HepG2 (cell line): Measurements from ENCODE around the gene MISP3. TPM values are rescaled to one million over a fixed set of nuclear protein-coding genes. Genes with fewer than 3 reads are reported as not detected.
A peak's percentile ranks its signal among the peaks of the same experiment; 100 is the strongest.

Source experiments
- ARHGAP35 ChIP-seq: sonication (generic); formaldehyde crosslinking; IDR thresholded peaks from 2 replicates; pipeline ENCODE4 v1.9.0; 2022; ENCODE audit warnings: mild to moderate bottlenecking, inconsistent platforms, moderate library complexity, missing genetic modification reagents, borderline replicate concordance
- CBFB ChIP-seq: sonication (generic); formaldehyde crosslinking; IDR thresholded peaks from 2 replicates; pipeline ENCODE4 v1.4.0; 2020; ENCODE audit warnings: missing genetic modification reagents
- CREB1 ChIP-seq, 2 experiments: fragments of 450-650 bp in 1 of 2; IDR thresholded peaks; 2 replicates each; pipeline ENCODE4 v1.6.1; 2016 to 2017; ENCODE audit warnings: control low read depth in 1 of 2, mild to moderate bottlenecking in 1 of 2, missing compliant biosample characterization in 1 of 2, missing genetic modification characterization in 1 of 2
- ELF3 ChIP-seq: IDR thresholded peaks from 2 replicates; pipeline ENCODE4 v1.6.1; 2016; ENCODE audit warnings: missing genetic modification reagents, missing compliant biosample characterization
- HNRNPL ChIP-seq: fragments of 200-400 bp; formaldehyde crosslinking; IDR thresholded peaks from 2 replicates; pipeline ENCODE4 v1.6.1; 2017; ENCODE audit warnings: mild to moderate bottlenecking, low read depth, low read length
- IKZF1 ChIP-seq: fragments of 450-650 bp; IDR thresholded peaks from 2 replicates; pipeline ENCODE4 v1.7.1; 2016
- MBD4 ChIP-seq: IDR thresholded peaks from 2 replicates; pipeline ENCODE4 v1.6.1; 2012; ENCODE audit warnings: low read length, inconsistent platforms, borderline replicate concordance
- NR2C2 ChIP-seq: sonication (generic); formaldehyde crosslinking; IDR thresholded peaks from 2 replicates; pipeline ENCODE4 v1.4.0; 2020; ENCODE audit warnings: missing genetic modification reagents, mild to moderate bottlenecking, moderate library complexity, borderline replicate concordance
- PPARG ChIP-seq: conservative IDR thresholded peaks from 2 replicates; pipeline ENCODE4 v1.6.1; 2016; ENCODE audit warnings: missing biosample characterization, missing genetic modification reagents
- RBAK ChIP-seq: sonication (generic); formaldehyde crosslinking; IDR thresholded peaks from 2 replicates; pipeline ENCODE4 v1.5.1; 2020; ENCODE audit warnings: mild to moderate bottlenecking, missing genetic modification reagents
- REPIN1 ChIP-seq: sonication (generic); formaldehyde crosslinking; IDR thresholded peaks from 2 replicates; pipeline ENCODE4 v1.8.0; 2022; ENCODE audit warnings: missing genetic modification reagents, low read depth, mild to moderate bottlenecking, borderline replicate concordance
- SAP130 ChIP-seq: IDR thresholded peaks from 2 replicates; pipeline ENCODE4 v1.6.1; 2016; ENCODE audit warnings: low read depth
- U2AF1 ChIP-seq: fragments of 200-400 bp; formaldehyde crosslinking; optimal IDR thresholded peaks from 2 replicates; pipeline ENCODE3; 2017; ENCODE audit warnings: mild to moderate bottlenecking, low read depth, low read length
- WIZ ChIP-seq: sonication (generic); formaldehyde crosslinking; IDR thresholded peaks from 2 replicates; pipeline ENCODE4 v1.5.1; 2020; ENCODE audit warnings: mild to moderate bottlenecking, missing genetic modification reagents
- ZBTB42 ChIP-seq: sonication (generic); formaldehyde crosslinking; IDR thresholded peaks from 2 replicates; pipeline ENCODE4 v1.5.0; 2020; ENCODE audit warnings: mild to moderate bottlenecking, missing genetic modification reagents
- ZIK1 ChIP-seq: sonication (generic); formaldehyde crosslinking; IDR thresholded peaks from 2 replicates; pipeline ENCODE4 v1.5.0; 2020; ENCODE audit warnings: mild to moderate bottlenecking, low read depth, missing genetic modification reagents, borderline replicate concordance
- ZNF143 ChIP-seq: sonication (generic); formaldehyde crosslinking; IDR thresholded peaks from 2 replicates; pipeline ENCODE4 v1.4.0; 2020; ENCODE audit warnings: missing genetic modification reagents
- ZNF354B ChIP-seq: sonication (generic); formaldehyde crosslinking; IDR thresholded peaks from 2 replicates; pipeline ENCODE4 v1.8.0; 2022; ENCODE audit warnings: mild to moderate bottlenecking, missing genetic modification reagents
- ZNF572 ChIP-seq: sonication (generic); formaldehyde crosslinking; IDR thresholded peaks from 2 replicates; pipeline ENCODE4 v1.5.1; 2020; ENCODE audit warnings: mild to moderate bottlenecking, missing genetic modification reagents
- ZSCAN29 ChIP-seq: sonication (generic); formaldehyde crosslinking; conservative IDR thresholded peaks from 2 replicates; pipeline ENCODE4 v1.4.0; 2020; ENCODE audit warnings: mild to moderate bottlenecking, missing genetic modification reagents
- polyA plus RNA-seq, 8 experiments: library from polyadenylated mRNA; depleted of rRNA in 3 of 8; stranded (reverse) in 7 of 8; unstranded in 1 of 8; fragments of >200 nt; fragmentation: Illumina TruSeq in 4 of 8; extraction: Trizol in 4 of 8; gene quantifications; 2 replicates each; pipeline versions ENCODE4 v1.2.1 to v1.2.3, GENCODE V29; 2011 to 2016; ENCODE audit warnings: low read depth in 4 of 8, missing spikeins in 1 of 8, mixed read lengths in 1 of 8; ENCODE audit not compliant: insufficient read depth in 1 of 8
- total RNA-seq, 5 experiments: library from RNA; depleted of rRNA; stranded (reverse); fragments of >200 nt; fragmentation: Illumina TruSeq; extraction: Trizol; gene quantifications; 2 replicates each; pipeline ENCODE4 v1.2.3, GENCODE V29; 2016; ENCODE audit warnings: low read depth in 1 of 5
- TF ChIP-seq, protein P1 (sequence below): sonication (generic); formaldehyde crosslinking; IDR thresholded peaks from 2 replicates; pipeline ENCODE4 v1.5.1; 2020; ENCODE audit warnings: missing genetic modification reagents, mild to moderate bottlenecking, borderline replicate concordance
- TF ChIP-seq, protein P2 (sequence below): sonication (generic); formaldehyde crosslinking; IDR thresholded peaks from 2 replicates; pipeline ENCODE4 v1.9.0; 2021; ENCODE audit warnings: missing genetic modification reagents, borderline replicate concordance
- TF ChIP-seq, protein P3 (sequence below): sonication (generic); IDR thresholded peaks from 2 replicates; pipeline ENCODE4 v1.6.1; 2016; ENCODE audit warnings: low read depth, borderline replicate concordance
- TF ChIP-seq, protein P4 (sequence below): sonication (generic); formaldehyde crosslinking; IDR thresholded peaks from 2 replicates; pipeline ENCODE4 v1.9.0; 2021; ENCODE audit warnings: missing genetic modification reagents, borderline replicate concordance
- TF ChIP-seq, protein P5 (sequence below): sonication (generic); formaldehyde crosslinking; IDR thresholded peaks from 2 replicates; pipeline ENCODE4 v1.4.0; 2020; ENCODE audit warnings: mild to moderate bottlenecking, missing genetic modification reagents

The MISP3 gene
- total and polyA plus RNA-seq, 2 of the 13 experiments (the other 11 are each of a cell fraction or from before 2014, with no cell fraction given), result 2.5 to 5.4 TPM

DNA sequence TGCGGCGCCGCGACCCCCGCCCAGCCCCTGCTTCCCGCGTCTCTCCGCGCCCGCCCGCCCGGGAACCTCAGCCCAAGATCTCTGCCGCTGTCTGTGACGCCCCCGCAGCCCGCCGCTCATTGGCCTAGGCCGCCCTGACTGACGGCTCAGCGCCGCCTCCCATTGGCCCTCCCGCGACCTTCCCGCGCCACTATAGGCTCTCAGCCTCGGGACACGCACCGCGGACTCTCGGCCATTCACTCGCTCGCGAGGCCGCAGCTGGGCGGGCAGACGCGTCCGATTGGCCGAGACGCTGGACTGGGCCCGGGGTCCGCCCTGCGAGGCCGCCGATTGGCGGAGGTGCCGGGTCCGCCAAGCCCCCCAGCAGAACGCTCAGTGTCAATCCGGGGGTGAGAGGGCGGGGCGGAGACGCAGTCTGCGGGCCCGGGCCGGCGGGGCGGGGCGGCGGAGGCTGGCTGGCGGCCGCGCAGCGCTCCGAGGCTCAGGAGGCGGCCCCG is 45.1 kb downstream of the MISP3 start, which contains the start of gene PRKACA (continued):
- TF ChIP-seq, protein P1, sequence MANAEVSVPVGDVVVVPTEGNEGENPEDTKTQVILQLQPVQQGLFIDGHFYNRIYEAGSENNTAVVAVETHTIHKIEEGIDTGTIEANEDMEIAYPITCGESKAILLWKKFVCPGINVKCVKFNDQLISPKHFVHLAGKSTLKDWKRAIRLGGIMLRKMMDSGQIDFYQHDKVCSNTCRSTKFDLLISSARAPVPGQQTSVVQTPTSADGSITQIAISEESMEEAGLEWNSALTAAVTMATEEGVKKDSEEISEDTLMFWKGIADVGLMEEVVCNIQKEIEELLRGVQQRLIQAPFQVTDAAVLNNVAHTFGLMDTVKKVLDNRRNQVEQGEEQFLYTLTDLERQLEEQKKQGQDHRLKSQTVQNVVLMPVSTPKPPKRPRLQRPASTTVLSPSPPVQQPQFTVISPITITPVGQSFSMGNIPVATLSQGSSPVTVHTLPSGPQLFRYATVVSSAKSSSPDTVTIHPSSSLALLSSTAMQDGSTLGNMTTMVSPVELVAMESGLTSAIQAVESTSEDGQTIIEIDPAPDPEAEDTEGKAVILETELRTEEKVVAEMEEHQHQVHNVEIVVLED (CRISPR knock-in tag), result peak; percentile 37; the same call in 1 of the 2 replicates
- TF ChIP-seq RBAK (CRISPR knock-in tag), result no peak
- no peak for TF ChIP-seq ZNF354B (CRISPR knock-in tag)
- TF ChIP-seq SAP130 (CRISPR knock-in tag), result peak; percentile 15; the same call in 1 of the 2 replicates
- no peak for TF ChIP-seq ARHGAP35 (CRISPR knock-in tag)
- TF ChIP-seq, protein P2, sequence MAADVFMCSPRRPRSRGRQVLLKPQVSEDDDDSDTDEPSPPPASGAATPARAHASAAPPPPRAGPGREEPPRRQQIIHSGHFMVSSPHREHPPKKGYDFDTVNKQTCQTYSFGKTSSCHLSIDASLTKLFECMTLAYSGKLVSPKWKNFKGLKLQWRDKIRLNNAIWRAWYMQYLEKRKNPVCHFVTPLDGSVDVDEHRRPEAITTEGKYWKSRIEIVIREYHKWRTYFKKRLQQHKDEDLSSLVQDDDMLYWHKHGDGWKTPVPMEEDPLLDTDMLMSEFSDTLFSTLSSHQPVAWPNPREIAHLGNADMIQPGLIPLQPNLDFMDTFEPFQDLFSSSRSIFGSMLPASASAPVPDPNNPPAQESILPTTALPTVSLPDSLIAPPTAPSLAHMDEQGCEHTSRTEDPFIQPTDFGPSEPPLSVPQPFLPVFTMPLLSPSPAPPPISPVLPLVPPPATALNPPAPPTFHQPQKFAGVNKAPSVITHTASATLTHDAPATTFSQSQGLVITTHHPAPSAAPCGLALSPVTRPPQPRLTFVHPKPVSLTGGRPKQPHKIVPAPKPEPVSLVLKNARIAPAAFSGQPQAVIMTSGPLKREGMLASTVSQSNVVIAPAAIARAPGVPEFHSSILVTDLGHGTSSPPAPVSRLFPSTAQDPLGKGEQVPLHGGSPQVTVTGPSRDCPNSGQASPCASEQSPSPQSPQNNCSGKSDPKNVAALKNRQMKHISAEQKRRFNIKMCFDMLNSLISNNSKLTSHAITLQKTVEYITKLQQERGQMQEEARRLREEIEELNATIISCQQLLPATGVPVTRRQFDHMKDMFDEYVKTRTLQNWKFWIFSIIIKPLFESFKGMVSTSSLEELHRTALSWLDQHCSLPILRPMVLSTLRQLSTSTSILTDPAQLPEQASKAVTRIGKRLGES (CRISPR knock-in tag), result no peak
- TF ChIP-seq, protein P3, sequence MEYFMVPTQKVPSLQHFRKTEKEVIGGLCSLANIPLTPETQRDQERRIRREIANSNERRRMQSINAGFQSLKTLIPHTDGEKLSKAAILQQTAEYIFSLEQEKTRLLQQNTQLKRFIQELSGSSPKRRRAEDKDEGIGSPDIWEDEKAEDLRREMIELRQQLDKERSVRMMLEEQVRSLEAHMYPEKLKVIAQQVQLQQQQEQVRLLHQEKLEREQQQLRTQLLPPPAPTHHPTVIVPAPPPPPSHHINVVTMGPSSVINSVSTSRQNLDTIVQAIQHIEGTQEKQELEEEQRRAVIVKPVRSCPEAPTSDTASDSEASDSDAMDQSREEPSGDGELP, result peak; percentile 80; the same call in 1 of the 2 replicates
- TF ChIP-seq, protein P4, sequence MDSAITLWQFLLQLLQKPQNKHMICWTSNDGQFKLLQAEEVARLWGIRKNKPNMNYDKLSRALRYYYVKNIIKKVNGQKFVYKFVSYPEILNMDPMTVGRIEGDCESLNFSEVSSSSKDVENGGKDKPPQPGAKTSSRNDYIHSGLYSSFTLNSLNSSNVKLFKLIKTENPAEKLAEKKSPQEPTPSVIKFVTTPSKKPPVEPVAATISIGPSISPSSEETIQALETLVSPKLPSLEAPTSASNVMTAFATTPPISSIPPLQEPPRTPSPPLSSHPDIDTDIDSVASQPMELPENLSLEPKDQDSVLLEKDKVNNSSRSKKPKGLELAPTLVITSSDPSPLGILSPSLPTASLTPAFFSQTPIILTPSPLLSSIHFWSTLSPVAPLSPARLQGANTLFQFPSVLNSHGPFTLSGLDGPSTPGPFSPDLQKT (CRISPR knock-in tag), result no peak
- no peak for TF ChIP-seq REPIN1 (CRISPR knock-in tag)
- TF ChIP-seq ZNF143 (CRISPR knock-in tag), result no peak
- no peak for TF ChIP-seq HNRNPL
- no peak for TF ChIP-seq ZBTB42
- TF ChIP-seq, protein P5, sequence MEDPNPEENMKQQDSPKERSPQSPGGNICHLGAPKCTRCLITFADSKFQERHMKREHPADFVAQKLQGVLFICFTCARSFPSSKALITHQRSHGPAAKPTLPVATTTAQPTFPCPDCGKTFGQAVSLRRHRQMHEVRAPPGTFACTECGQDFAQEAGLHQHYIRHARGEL (CRISPR knock-in tag), result no peak
- TF ChIP-seq PPARG (CRISPR knock-in tag), result no peak
- 0 out of 2 replicates have a peak, but pooled peaks have one; percentile 35 for TF ChIP-seq CBFB (CRISPR knock-in tag)
- no peak for TF ChIP-seq ZIK1 (CRISPR knock-in tag)
- peak; percentile 91 for TF ChIP-seq CREB1 (IDR thresholded peaks at IDR 0.05)
- TF ChIP-seq CREB1 (CRISPR knock-in tag; IDR thresholded peaks at IDR 0.05), result peak; percentile 79
- no peak for TF ChIP-seq WIZ (CRISPR knock-in tag)
- TF ChIP-seq ELF3 (CRISPR knock-in tag), result no peak
- no peak for TF ChIP-seq MBD4
- TF ChIP-seq NR2C2 (CRISPR knock-in tag), result peak; percentile 58; the same call in 1 of the 2 replicates
- no peak for TF ChIP-seq ZSCAN29 (CRISPR knock-in tag)
- no peak for TF ChIP-seq U2AF1
- TF ChIP-seq ZNF572, result no peak
- TF ChIP-seq IKZF1, result no peak
